Central memory CD8-positive, alpha-beta T cell (primary cell): Measurements from ENCODE around the gene VN1R2.
"Not testable (repeated sequence)": the region's sequence is repeated elsewhere in the genome, so short reads cannot be mapped to it uniquely, and the experiment has no call there.

ENCODE experiments used
- ATAC-seq: fragments of 150-1000 bp; cut with Tn5 transposase; replicated peaks from 2 replicates; pipeline ENCODE4 v1.10.0; 2022; ENCODE audit warnings: mild to moderate bottlenecking, moderate FRiP score, moderate number of reproducible peaks; ENCODE audit not compliant: poor library complexity, severe bottlenecking; ENCODE audit errors: extremely low read depth
- DNase-seq, 2 donors: peaks; one replicate each; pipeline ENCODE4 v3.0.0; 2021; ENCODE audit warnings: low spot score in 2 of 2
- H3K27ac Mint-ChIP-seq: one replicate; pipeline ENCODE4 v1.8.0; 2022; ENCODE audit warnings: low read depth, mild to moderate bottlenecking, moderate library complexity, mixed read lengths
- H3K27me3 Mint-ChIP-seq: one replicate; pipeline ENCODE4 v1.8.0; 2022; ENCODE audit warnings: mixed read lengths
- H3K36me3 Mint-ChIP-seq: one replicate; pipeline ENCODE4 v1.8.0; 2022; ENCODE audit warnings: mild to moderate bottlenecking, moderate library complexity, mixed read lengths; ENCODE audit not compliant: insufficient read depth
- H3K4me1 Mint-ChIP-seq: one replicate; pipeline ENCODE4 v1.8.0; 2022; ENCODE audit warnings: mixed read lengths
- H3K4me3 Mint-ChIP-seq: one replicate; pipeline ENCODE4 v1.8.0; 2022; ENCODE audit warnings: mild to moderate bottlenecking, moderate library complexity, mixed read lengths
- H3K9me3 Mint-ChIP-seq: one replicate; pipeline ENCODE4 v1.8.0; 2022; ENCODE audit warnings: mixed read lengths

The VN1R2 gene

GRCh38 chr19:53281947-53282346 lies 23.9 kb downstream of the VN1R2 start:
- Mint-ChIP-seq H3K27me3 (peaks cover 26% of the 10 kb centered on the region), H3K9me3 (peaks cover 11% of the 10 kb centered on the region)
- not testable (repeated sequence) for ATAC-seq

GRCh38 chr19:53285087-53285486 lies 27.0 kb downstream of the VN1R2 start:
- H3K27me3 Mint-ChIP-seq = peaks cover 10% of the 10 kb centered on the region
- H3K9me3 Mint-ChIP-seq = peaks cover 6% of the 10 kb centered on the region
- DNase-seq (no peak), ATAC-seq (no peak)
- H3K4me1 Mint-ChIP-seq = no peaks in the 10 kb centered on the region
- no peak overlapping the region for H3K4me3 Mint-ChIP-seq
- no peak overlapping the region for H3K27ac Mint-ChIP-seq
- no peaks in the 10 kb centered on the region for H3K36me3 Mint-ChIP-seq

More at GRCh38 chr19:53281947-53282346, 23.9 kb downstream of the VN1R2 start:
- H3K4me1 Mint-ChIP-seq, DNase-seq, H3K4me3 Mint-ChIP-seq, H3K36me3 Mint-ChIP-seq, H3K27ac Mint-ChIP-seq: not testable (repeated sequence)

- Mint-ChIP-seq H3K4me3 (no peak overlapping the region), H3K4me1 (no peaks in the 10 kb centered on the region), H3K27ac (no peak overlapping the region), H3K36me3 (no peaks in the 10 kb centered on the region), H3K9me3 (peaks cover 28% of the 10 kb centered on the region), H3K27me3 (no peaks in the 10 kb centered on the region)
- ATAC-seq (no peak), DNase-seq (no peak)
These were observed 32.9 kb downstream of the VN1R2 start for GRCh38 chr19:53290758-53291549.

DNA sequence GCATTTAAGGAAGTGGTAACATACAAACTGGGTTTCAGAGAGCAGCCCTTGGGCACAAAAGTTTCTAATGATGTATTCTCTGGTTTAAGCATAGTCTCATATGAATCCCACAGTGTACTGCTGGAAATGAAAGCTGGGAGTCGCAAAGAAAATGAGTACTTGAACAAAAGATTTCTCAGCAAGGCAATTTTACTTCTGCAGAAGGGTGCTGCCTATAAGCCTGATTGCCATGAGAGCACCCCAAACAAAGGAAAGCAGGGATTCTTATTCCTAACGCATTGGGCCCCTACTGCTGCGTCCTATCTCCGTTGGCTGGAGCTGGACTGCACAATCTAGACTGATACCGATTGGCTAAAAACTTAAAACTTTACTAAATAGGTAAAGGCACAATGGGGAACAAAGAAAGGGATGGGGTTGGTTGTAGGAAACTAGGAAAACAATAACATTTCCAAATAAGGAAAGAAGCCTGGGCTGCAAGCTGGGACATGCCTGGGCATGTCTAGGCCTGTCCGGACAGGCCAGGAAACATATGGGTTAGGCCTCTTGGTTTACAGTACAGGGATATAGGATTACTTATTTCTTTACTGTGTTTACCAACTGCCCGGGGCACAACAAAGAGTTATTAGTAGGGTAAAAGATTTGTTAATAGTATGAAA lies 36.8 kb downstream of the VN1R2 start:
- Mint-ChIP-seq H3K4me3 (no peak overlapping the region), H3K4me1 (no peaks in the 10 kb centered on the region), H3K9me3 (peaks cover 30% of the 10 kb centered on the region), H3K27me3 (no peaks in the 10 kb centered on the region), H3K36me3 (no peaks in the 10 kb centered on the region), H3K27ac (no peak overlapping the region)
- no peak for DNase-seq
- ATAC-seq = no peak

- H3K4me1 Mint-ChIP-seq, H3K4me3 Mint-ChIP-seq, H3K9me3 Mint-ChIP-seq, H3K27ac Mint-ChIP-seq, ATAC-seq, DNase-seq, H3K36me3 Mint-ChIP-seq: not testable (repeated sequence)
- peaks cover 44% of the 10 kb centered on the region for H3K27me3 Mint-ChIP-seq
These were observed 43.2 kb downstream of the VN1R2 start for GRCh38 chr19:53301341-53301740.

- Mint-ChIP-seq H3K27ac (no peak overlapping the region), H3K27me3 (peaks cover 86% of the 10 kb centered on the region), H3K36me3 (no peaks in the 10 kb centered on the region), H3K4me3 (no peak overlapping the region), H3K4me1 (no peaks in the 10 kb centered on the region), H3K9me3 (peaks cover 4% of the 10 kb centered on the region)
- ATAC-seq = no peak
- no peak for DNase-seq
These were observed 50.3 kb downstream of the VN1R2 start for GRCh38 chr19:53308339-53308811.
